Endothelial cell of umbilical vein (primary cell): ENCODE results near the gene BCAS3. TPM values are rescaled to one million over a fixed set of nuclear protein-coding genes. Genes with fewer than 3 reads are reported as not detected.

Experiments used
- BruUV-seq: library from RNA; stranded (reverse); fragments of 400-500 nt; replicated peaks from 2 replicates; lab custom pipeline; 2021; lab: Mats Ljungman, UMichigan
- CTCF ChIA-PET: fragments of 300-600, 350-600 bp; sonication (Branson Sonifier 250); formaldehyde crosslinking; loops from one replicate; lab custom pipeline; 2021; ENCODE audit warnings: antibody characterized with exemption, inconsistent platforms; lab: Charles Lee
- POLR2A ChIA-PET: fragments of 300-600, 350-600 bp; sonication (Branson Sonifier 250); formaldehyde crosslinking; loops from one replicate; lab custom pipeline; 2021; ENCODE audit warnings: antibody characterized with exemption, inconsistent platforms; lab: Charles Lee
- DNase-seq: peaks from one replicate; pipeline ENCODE4 v3.0.0-alpha.2; 2011; ENCODE audit warnings: low read depth, low spot score
- FAIRE-seq: peaks from 2 replicates; lab custom pipeline; 2011; peaks lifted over from hg19 to GRCh38; lab: Jason Lieb, UNC
- H2AFZ ChIP-seq: 2 replicates; pipeline ENCODE4 v1.6.0; 2012; ENCODE audit warnings: low read depth, low read length, control low read depth, inconsistent platforms
- H3K27ac ChIP-seq: 2 replicates; pipeline ENCODE4 v1.5.1; 2011; ENCODE audit warnings: low read depth, mild to moderate bottlenecking, control low read depth, low read length, moderate library complexity; ENCODE audit not compliant: insufficient read depth
- H3K27me3 ChIP-seq, 2 experiments: 2 replicates each; pipeline versions ENCODE4 v1.6.0 to v1.6.1; 2011; ENCODE audit warnings: low read length in 2 of 2, mixed read lengths in 1 of 2; ENCODE audit not compliant: control insufficient read depth in 2 of 2, insufficient read depth in 2 of 2
- H3K36me3 ChIP-seq, 2 experiments: 2 replicates in 1 of 2; 3 replicates in 1 of 2; pipeline ENCODE4 v1.5.1; 2011; ENCODE audit warnings: low read length in 2 of 2, mild to moderate bottlenecking in 1 of 2, moderate library complexity in 1 of 2; ENCODE audit not compliant: control insufficient read depth in 2 of 2, insufficient read depth in 2 of 2; ENCODE audit errors: extremely low read depth in 1 of 2
- H3K4me1 ChIP-seq: 3 replicates; pipeline ENCODE4 v1.5.1; 2011; ENCODE audit warnings: mild to moderate bottlenecking, low read length; ENCODE audit not compliant: control insufficient read depth, insufficient read depth; ENCODE audit errors: extremely low read depth
- H3K4me2 ChIP-seq: 2 replicates; pipeline ENCODE4 v1.6.1; 2011; ENCODE audit warnings: low read length, control low read depth, mixed read lengths; ENCODE audit not compliant: insufficient read depth
- H3K4me3 ChIP-seq, 3 experiments: fragments of 200-600 bp in 1 of 3; sonication (generic), shearing (Covaris generic) in 1 of 3; replicated peaks in 1 of 3; 2 replicates each; pipeline ENCODE4 v1.5.1; 2011 to 2016; ENCODE audit warnings: control low read depth in 3 of 3, low read length in 3 of 3, mild to moderate bottlenecking in 2 of 3, inconsistent platforms in 1 of 3, low read depth in 1 of 3, moderate library complexity in 1 of 3; ENCODE audit not compliant: insufficient read depth in 1 of 3
- H3K79me2 ChIP-seq: 2 replicates; pipeline ENCODE4 v1.6.0; 2012; ENCODE audit warnings: low read length, inconsistent platforms; ENCODE audit not compliant: control insufficient read depth, insufficient read depth
- H3K9ac ChIP-seq: replicated peaks from 2 replicates; pipeline ENCODE3; 2011; ENCODE audit warnings: low read length, control low read depth; ENCODE audit not compliant: insufficient read depth; ENCODE audit errors: extremely low read depth
- H3K9me1 ChIP-seq: replicated peaks from 3 replicates; pipeline ENCODE4 v1.6.0; 2011; ENCODE audit warnings: mild to moderate bottlenecking, low read length; ENCODE audit not compliant: control insufficient read depth, insufficient read depth; ENCODE audit errors: extremely low read depth
- H3K9me3 ChIP-seq: replicated peaks from 2 replicates; pipeline ENCODE4 v1.5.1; 2012; ENCODE audit warnings: low read length, inconsistent platforms; ENCODE audit not compliant: control insufficient read depth, insufficient read depth
- H4K20me1 ChIP-seq: replicated peaks from 2 replicates; pipeline ENCODE3; 2011; ENCODE audit warnings: mild to moderate bottlenecking, low read length; ENCODE audit not compliant: control insufficient read depth, insufficient read depth; ENCODE audit errors: extremely low read depth
- EZH2 ChIP-seq: IDR thresholded peaks from 2 replicates; pipeline ENCODE4 v1.6.1; 2012; ENCODE audit warnings: borderline replicate concordance, low read depth, mild to moderate bottlenecking, moderate library complexity, low read length, inconsistent platforms; ENCODE audit not compliant: severe bottlenecking
- FOS ChIP-seq: IDR thresholded peaks from 2 replicates; pipeline ENCODE4 v1.6.1; 2011; ENCODE audit warnings: mild to moderate bottlenecking, low read length, moderate library complexity, borderline replicate concordance; ENCODE audit not compliant: insufficient read depth
- GATA2 ChIP-seq: IDR thresholded peaks from 2 replicates; pipeline ENCODE4 v1.7.0; 2011; ENCODE audit warnings: low read depth, mild to moderate bottlenecking, moderate library complexity, mixed read lengths, low read length; ENCODE audit not compliant: insufficient read length, insufficient read depth
- MYC ChIP-seq: IDR thresholded peaks from one replicate; pipeline ENCODE4 v1.6.1; 2011; ENCODE audit warnings: mild to moderate bottlenecking, low read depth, low read length
- POLR2A ChIP-seq: IDR thresholded peaks from 2 replicates; pipeline ENCODE4 v1.6.1; 2012; ENCODE audit warnings: low read depth, mild to moderate bottlenecking, control low read depth, low read length
- POLR2AphosphoS5 ChIP-seq: IDR thresholded peaks from 2 replicates; pipeline ENCODE4 v1.6.1; 2012; ENCODE audit warnings: low read depth, mild to moderate bottlenecking, control low read depth, low read length, moderate library complexity; ENCODE audit not compliant: insufficient read depth
- dilution Hi-C: fragments of 300-500 bp; cut with MboI; formaldehyde crosslinking; loops from one replicate; pipeline ENCODE4 v1.15.0; 2019; ENCODE audit warnings: low sequenced_read_pairs; ENCODE audit not compliant: extremely low pct_ligation_motif_present
- intact Hi-C: fragments of 100-400 bp; cut with micrococcal nuclease; formaldehyde crosslinking; loops from one replicate; pipeline ENCODE4 v1.10.0; 2022
- polyA plus RNA-seq, 4 experiments: library from polyadenylated mRNA; depleted of rRNA in 3 of 4; stranded (reverse) in 3 of 4; unstranded in 1 of 4; fragments of >200 nt; gene quantifications; 2 replicates each; pipeline versions ENCODE4 v1.2.1 to v1.2.3, GENCODE V29; 2011 to 2012; ENCODE audit warnings: missing spikeins in 1 of 4
- total RNA-seq: library from RNA; stranded (reverse); gene quantifications from 2 replicates; pipeline ENCODE4 v1.2.3, GENCODE V29; 2021
- TF ChIP-seq, protein P1 (sequence below): IDR thresholded peaks from 2 replicates; pipeline ENCODE4 v1.6.1; 2011; ENCODE audit not compliant: insufficient read depth, insufficient read length
- TF ChIP-seq, protein P2 (sequence below), 2 donors: IDR thresholded peaks; 1 replicate in 1 of 2; 2 replicates in 1 of 2; pipeline ENCODE4 v1.5.1; 2011; ENCODE audit warnings: low read length in 2 of 2, mild to moderate bottlenecking in 2 of 2, moderate library complexity in 2 of 2, control low read depth in 1 of 2, inconsistent platforms in 1 of 2, low read depth in 1 of 2; ENCODE audit not compliant: insufficient read depth in 1 of 2; ENCODE audit errors: extremely low read depth in 1 of 2

BCAS3 gene
- total and polyA plus RNA-seq, 2 donors (not counting 3 experiments of a cell fraction or from before 2014, with no cell fraction given), result 8.2 to 16.0 TPM

DNA sequence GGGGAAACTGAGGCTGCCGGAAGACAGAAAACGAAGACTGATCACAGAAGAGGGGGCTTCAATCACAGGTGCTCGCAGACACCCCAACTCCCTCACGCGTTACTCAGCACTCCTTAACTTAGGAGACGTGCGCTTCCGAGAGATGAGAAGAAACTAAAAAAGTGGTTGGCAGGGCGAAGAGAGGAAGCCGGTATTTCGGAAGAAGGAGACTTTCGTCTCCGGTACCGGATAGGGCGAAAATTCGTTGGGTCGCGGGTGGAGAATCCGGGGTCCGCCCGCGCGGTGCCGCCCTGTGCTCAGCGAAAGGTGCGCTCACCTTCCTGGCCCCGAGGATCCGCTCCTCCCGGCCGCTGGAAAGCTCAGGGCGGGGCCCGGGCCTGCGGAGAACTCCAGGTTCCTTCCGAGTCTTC lies 721.1 kb downstream of the BCAS3 start:
- dilution Hi-C loops, result no loop called here
- no peak overlapping the region for H3K27ac ChIP-seq
- intact Hi-C loops, result no loop called here
- POLR2A ChIA-PET, result no interaction called here
- no peaks in the 10 kb centered on the region for H3K9me3 ChIP-seq
- H3K4me2 ChIP-seq, result no peak overlapping the region
- no TSS peak for BruUV-seq
- H3K79me2 ChIP-seq, result no peaks in the 10 kb centered on the region
- no peak overlapping the region for H2AFZ ChIP-seq
- peaks cover 66 to 78% of the 10 kb centered on the region in 2 experiments for H3K27me3 ChIP-seq
- no peak overlapping the region for H3K9ac ChIP-seq
- H3K36me3 ChIP-seq, result no peaks in the 10 kb centered on the region
- no peak overlapping the region for H3K4me3 ChIP-seq
- H3K9me1 ChIP-seq, result no peaks in the 10 kb centered on the region
- DNase-seq (no peak), FAIRE-seq (no peak)
- CTCF ChIA-PET, result interaction anchor here (1.1 to 1.2 kb wide), 2 partner anchors 13 to 678 kb away, joined by 3 read pairs; no protein-coding TSS in a partner anchor
- no peaks in the 10 kb centered on the region for H4K20me1 ChIP-seq
- no peaks in the 10 kb centered on the region for H3K4me1 ChIP-seq
- TF ChIP-seq, protein P1, sequence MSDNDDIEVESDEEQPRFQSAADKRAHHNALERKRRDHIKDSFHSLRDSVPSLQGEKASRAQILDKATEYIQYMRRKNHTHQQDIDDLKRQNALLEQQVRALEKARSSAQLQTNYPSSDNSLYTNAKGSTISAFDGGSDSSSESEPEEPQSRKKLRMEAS, result no peak
- TF ChIP-seq EZH2 (peak; percentile 95), POLR2AphosphoS5 (no peak), POLR2A (no peak)

DNA sequence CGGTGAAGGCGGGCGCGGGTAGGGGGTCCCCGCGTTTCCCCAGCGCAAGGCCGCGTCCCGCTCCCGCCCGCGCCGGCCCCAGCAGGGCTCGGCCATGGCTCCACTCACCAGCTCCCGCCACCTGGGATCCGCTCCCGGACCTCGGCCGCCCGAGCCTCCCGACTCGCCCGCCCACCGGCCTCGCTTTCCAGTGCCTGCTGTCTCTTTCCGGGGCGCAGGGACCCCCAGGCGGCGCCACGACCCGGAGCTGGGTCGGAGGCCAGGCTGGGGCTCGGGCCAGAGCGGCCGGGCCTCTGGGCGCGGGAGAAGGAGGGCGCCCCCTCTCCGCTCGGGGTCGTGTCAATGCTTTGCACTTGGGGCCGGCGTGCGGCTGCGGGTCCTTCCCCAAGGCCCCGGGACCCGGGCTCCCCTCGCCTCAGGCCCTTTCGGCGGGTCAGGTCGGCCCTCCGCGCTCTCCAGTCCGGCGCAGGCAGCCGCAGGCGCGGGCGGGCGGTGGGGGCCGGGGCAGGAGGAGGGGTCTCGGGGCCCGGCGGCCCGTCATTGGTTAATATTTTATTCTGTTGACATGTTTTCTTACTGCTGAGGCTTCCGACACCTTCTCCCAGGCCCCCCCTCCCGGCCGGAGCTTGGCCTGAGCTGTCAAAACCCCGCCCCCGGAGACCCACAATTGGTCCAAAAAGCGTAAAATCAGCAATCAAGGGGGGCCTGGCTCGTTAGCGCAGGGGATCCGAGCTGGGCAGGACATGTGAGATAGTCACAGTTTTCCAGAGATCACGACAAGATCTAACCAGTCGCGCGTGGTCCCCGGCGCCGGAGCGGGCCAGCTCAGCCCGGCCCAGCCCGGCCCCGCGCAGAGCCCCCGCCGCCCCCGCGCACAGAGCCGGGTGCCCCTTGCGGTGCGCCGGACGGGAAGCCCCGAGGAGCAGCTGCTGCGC lies 721.7 kb downstream of the BCAS3 start, which contains the start of gene TBX2:
TSS of gene TBX2 (plus strand) at position 713 of the 935 bp plus-strand sequence. CDS start 334 bp downstream, outside the sequence.
- dilution Hi-C loops (no loop called here), intact Hi-C loops (no loop called here)
- BruUV-seq, result no TSS peak
- H3K4me1 ChIP-seq, result no peaks in the 10 kb centered on the region
- H3K9ac ChIP-seq, result no peak within 1 kb of the TSS
- no peaks in the 10 kb centered on the region for H4K20me1 ChIP-seq
- no peaks in the 10 kb centered on the region for H3K9me3 ChIP-seq
- TF ChIP-seq GATA2 (no peak), MYC (no peak), EZH2 (peak; percentile 81), FOS (no peak), POLR2A (no peak)
- TF ChIP-seq, protein P2, sequence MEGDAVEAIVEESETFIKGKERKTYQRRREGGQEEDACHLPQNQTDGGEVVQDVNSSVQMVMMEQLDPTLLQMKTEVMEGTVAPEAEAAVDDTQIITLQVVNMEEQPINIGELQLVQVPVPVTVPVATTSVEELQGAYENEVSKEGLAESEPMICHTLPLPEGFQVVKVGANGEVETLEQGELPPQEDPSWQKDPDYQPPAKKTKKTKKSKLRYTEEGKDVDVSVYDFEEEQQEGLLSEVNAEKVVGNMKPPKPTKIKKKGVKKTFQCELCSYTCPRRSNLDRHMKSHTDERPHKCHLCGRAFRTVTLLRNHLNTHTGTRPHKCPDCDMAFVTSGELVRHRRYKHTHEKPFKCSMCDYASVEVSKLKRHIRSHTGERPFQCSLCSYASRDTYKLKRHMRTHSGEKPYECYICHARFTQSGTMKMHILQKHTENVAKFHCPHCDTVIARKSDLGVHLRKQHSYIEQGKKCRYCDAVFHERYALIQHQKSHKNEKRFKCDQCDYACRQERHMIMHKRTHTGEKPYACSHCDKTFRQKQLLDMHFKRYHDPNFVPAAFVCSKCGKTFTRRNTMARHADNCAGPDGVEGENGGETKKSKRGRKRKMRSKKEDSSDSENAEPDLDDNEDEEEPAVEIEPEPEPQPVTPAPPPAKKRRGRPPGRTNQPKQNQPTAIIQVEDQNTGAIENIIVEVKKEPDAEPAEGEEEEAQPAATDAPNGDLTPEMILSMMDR (IDR thresholded peaks at IDR 0.05; ENCODE audit: extremely low read depth in 1 of 2, insufficient read depth in 1 of 2, low read depth in 1 of 2, low read length in 2 of 2), result no peak
- ChIA-PET POLR2A (no interaction called here), CTCF (interaction anchor here (0.8 to 1.2 kb wide), 3 partner anchors 10 to 679 kb away, joined by 3 read pairs; no protein-coding TSS in a partner anchor)
- DNase-seq (no peak), FAIRE-seq (no peak)
- no peak within 1 kb of the TSS for H3K4me2 ChIP-seq
- H3K36me3 ChIP-seq, result no peaks in the 10 kb centered on the region
- no peak within 1 kb of the TSS for H3K27ac ChIP-seq
- H3K27me3 ChIP-seq, result peaks cover 72 to 85% of the 10 kb centered on the region in 2 experiments
- no peak within 1 kb of the TSS for H3K4me3 ChIP-seq
- H3K79me2 ChIP-seq, result no peaks in the 10 kb centered on the region
- H3K9me1 ChIP-seq, result no peaks in the 10 kb centered on the region
- no peak within 1 kb of the TSS for H2AFZ ChIP-seq
